ENCODE results near the gene SSPN. TPM values are rescaled to one million over a fixed set of nuclear protein-coding genes. Genes with fewer than 3 reads are reported as not detected.

The SSPN gene
- total RNA-seq, 1 experiment from 2014 or later = 11.9 TPM

- CTCF ChIA-PET = no interaction called here
- peaks cover 31% of the 10 kb centered on the region for H3K4me1 ChIP-seq (ENCODE audit: insufficient read depth, low read length)
- H3K27me3 ChIP-seq (ENCODE audit: low read length) = no peaks in the 10 kb centered on the region
- intact Hi-C loops (cut with micrococcal nuclease) = no loop called here
- no peak for ATAC-seq
- no peaks in the 10 kb centered on the region for H3K36me3 ChIP-seq (ENCODE audit: low read depth, low read length)
- H4K20me1 ChIP-seq (ENCODE audit: low read length) = no peaks in the 10 kb centered on the region
- H3K27ac ChIP-seq (ENCODE audit: low read length) = no peak overlapping the region
- POLR2A ChIA-PET (ENCODE audit: unreplicated experiment) = no interaction called here
- no peaks in the 10 kb centered on the region for H3K9me3 ChIP-seq (ENCODE audit: low read length)
- DNase-seq = no peak
- no peaks in the 10 kb centered on the region for H3F3A ChIP-seq (ENCODE audit: low read length, unreplicated experiment)
- H3K9me2 ChIP-seq (replicated peaks; ENCODE audit: low read length) = no peaks in the 10 kb centered on the region; the same call in 1 of the 2 replicates
- no TSS peak for BruUV-seq (replicated peaks)
- H3K79me2 ChIP-seq (ENCODE audit: low read length) = 0 out of 2 replicates have a peak, but pooled peaks cover 6% of the 10 kb centered on the region
- H3K4me2 ChIP-seq (ENCODE audit: low read length) = no peak overlapping the region
- no peak overlapping the region for H3K4me3 ChIP-seq (ENCODE audit: low read length)
- H3K9ac ChIP-seq (ENCODE audit: low read length) = no peak overlapping the region
- no peak overlapping the region for H2AFZ ChIP-seq (ENCODE audit: low read length)
- TF ChIP-seq EZH2 (IDR thresholded peaks at IDR 0.05; ENCODE audit: low read length, unreplicated experiment) (no peak), EZH2phosphoT487 (IDR thresholded peaks at IDR 0.05; ENCODE audit: borderline replicate concordance, low read length) (no peak), CTCF (conservative IDR thresholded peaks at IDR 0.05; ENCODE audit: low read depth, low read length) (no peak)
Observed at GRCh38 chr12:26192142-26192541, 3.2 kb upstream of the SSPN start.

- no peak overlapping the region for H3K27ac ChIP-seq (ENCODE audit: low read length)
- H3K4me3 ChIP-seq (ENCODE audit: low read length) = no peak overlapping the region
- DNase-seq (no peak), ATAC-seq (no peak)
- ChIA-PET POLR2A (ENCODE audit: unreplicated experiment) (interaction anchor here (0.6 kb wide), 1 partner anchor 79 kb away, joined by 4 read pairs; no protein-coding TSS in a partner anchor), CTCF (no interaction called here)
- no TSS peak for BruUV-seq (replicated peaks)
- no peaks in the 10 kb centered on the region for H3K27me3 ChIP-seq (ENCODE audit: low read length)
- no peaks in the 10 kb centered on the region for H3K36me3 ChIP-seq (ENCODE audit: low read depth, low read length)
- peaks cover 31% of the 10 kb centered on the region for H3K4me1 ChIP-seq (ENCODE audit: insufficient read depth, low read length)
- H2AFZ ChIP-seq (ENCODE audit: low read length) = no peak overlapping the region
- 0 out of 2 replicates have a peak, but pooled peaks cover 6% of the 10 kb centered on the region for H3K79me2 ChIP-seq (ENCODE audit: low read length)
- H3K9me3 ChIP-seq (ENCODE audit: low read length) = no peaks in the 10 kb centered on the region
- no peak overlapping the region for H3K9ac ChIP-seq (ENCODE audit: low read length)
- TF ChIP-seq EZH2phosphoT487 (IDR thresholded peaks at IDR 0.05; ENCODE audit: borderline replicate concordance, low read length) (no peak), CTCF (conservative IDR thresholded peaks at IDR 0.05; ENCODE audit: low read depth, low read length) (no peak), EZH2 (IDR thresholded peaks at IDR 0.05; ENCODE audit: low read length, unreplicated experiment) (no peak)
- H3F3A ChIP-seq (ENCODE audit: low read length, unreplicated experiment) = no peaks in the 10 kb centered on the region
- H3K9me2 ChIP-seq (replicated peaks; ENCODE audit: low read length) = no peaks in the 10 kb centered on the region; the same call in 1 of the 2 replicates
- intact Hi-C loops (cut with micrococcal nuclease) = no loop called here
- H3K4me2 ChIP-seq (ENCODE audit: low read length) = no peak overlapping the region
- H4K20me1 ChIP-seq (ENCODE audit: low read length) = no peaks in the 10 kb centered on the region
Observed at GRCh38 chr12:26193539-26193938, 1.8 kb upstream of the SSPN start.

- BruUV-seq (replicated peaks) = TSS peak; percentile 65
- peak overlapping the region; percentile 50 for H3K27ac ChIP-seq (ENCODE audit: low read length)
- H3K79me2 ChIP-seq (ENCODE audit: low read length) = 0 out of 2 replicates have a peak, but pooled peaks cover 6% of the 10 kb centered on the region
- H3K36me3 ChIP-seq (ENCODE audit: low read depth, low read length) = no peaks in the 10 kb centered on the region
- no peaks in the 10 kb centered on the region for H3K9me2 ChIP-seq (replicated peaks; ENCODE audit: low read length)
- peaks cover 36% of the 10 kb centered on the region for H3K4me1 ChIP-seq (ENCODE audit: insufficient read depth, low read length)
- ATAC-seq (peak; percentile 86), DNase-seq (peak; percentile 74)
- no peaks in the 10 kb centered on the region for H3K9me3 ChIP-seq (ENCODE audit: low read length)
- H3K4me2 ChIP-seq (ENCODE audit: low read length) = peak overlapping the region; percentile 92
- no peaks in the 10 kb centered on the region for H3F3A ChIP-seq (ENCODE audit: low read length, unreplicated experiment)
- intact Hi-C loops (cut with micrococcal nuclease) = loop anchor here (1.0 to 5.0 kb wide), 3 partner anchors 51 to 78 kb away; no protein-coding TSS in a partner anchor
- H2AFZ ChIP-seq (ENCODE audit: low read length) = peak overlapping the region; percentile 94
- POLR2A ChIA-PET (ENCODE audit: unreplicated experiment) = no interaction called here
- H3K4me3 ChIP-seq (ENCODE audit: low read length) = peak overlapping the region; percentile 69
- TF ChIP-seq EZH2 (IDR thresholded peaks at IDR 0.05; ENCODE audit: low read length, unreplicated experiment) = no peak
- TF ChIP-seq CTCF (conservative IDR thresholded peaks at IDR 0.05; ENCODE audit: low read depth, low read length) = 0 out of 2 replicates have a peak, but pooled peaks have one; percentile 12
- H3K9ac ChIP-seq (ENCODE audit: low read length) = peak overlapping the region; percentile 81
- CTCF ChIA-PET = interaction anchor here (0.6 to 2.4 kb wide), 4 partner anchors 42 to 78 kb away, joined by 3 to 6 read pairs (median 4); no protein-coding TSS in a partner anchor
- H3K27me3 ChIP-seq (ENCODE audit: low read length) = no peaks in the 10 kb centered on the region
- H4K20me1 ChIP-seq (ENCODE audit: low read length) = no peaks in the 10 kb centered on the region
Observed at GRCh38 chr12:26195641-26196420, 458 bp downstream of the SSPN start.
